Calu3 (cell line): ENCODE results near the gene FNDC3B. TPM values are rescaled to one million over a fixed set of nuclear protein-coding genes. Genes with fewer than 3 reads are reported as not detected.

Experiments
- BruUV-seq: library from RNA; stranded (reverse); fragments of 400-500 nt; replicated peaks from 2 replicates; lab custom pipeline; 2021; lab: Mats Ljungman, UMichigan
- CTCF ChIA-PET: fragments of 300-600 bp; sonication (Branson Sonifier 250); formaldehyde crosslinking; loops from one replicate; lab custom pipeline; 2022; ENCODE audit warnings: antibody characterized with exemption; lab: Charles Lee
- DNase-seq: peaks from one replicate; pipeline ENCODE4 v3.0.0; 2022
- H3K27ac Mint-ChIP-seq: one replicate; pipeline ENCODE4 v1.8.0; 2022; ENCODE audit warnings: mixed read lengths; ENCODE audit not compliant: unreplicated experiment
- H3K27me3 Mint-ChIP-seq: one replicate; pipeline ENCODE4 v1.8.0; 2022; ENCODE audit warnings: mixed read lengths; ENCODE audit not compliant: unreplicated experiment
- H3K36me3 Mint-ChIP-seq: one replicate; pipeline ENCODE4 v1.8.0; 2022; ENCODE audit warnings: mild to moderate bottlenecking, moderate library complexity, mixed read lengths; ENCODE audit not compliant: insufficient read depth, unreplicated experiment
- H3K4me1 Mint-ChIP-seq: one replicate; pipeline ENCODE4 v1.8.0; 2022; ENCODE audit warnings: mild to moderate bottlenecking, low read depth, mixed read lengths; ENCODE audit not compliant: unreplicated experiment
- H3K4me3 Mint-ChIP-seq: one replicate; pipeline ENCODE4 v1.8.0; 2022; ENCODE audit warnings: mild to moderate bottlenecking, low read depth, moderate library complexity, mixed read lengths; ENCODE audit not compliant: unreplicated experiment
- H3K9me3 Mint-ChIP-seq: one replicate; pipeline ENCODE4 v1.8.0; 2022; ENCODE audit warnings: low read depth, mixed read lengths; ENCODE audit not compliant: unreplicated experiment
- intact Hi-C: fragments of 100-400 bp; cut with micrococcal nuclease; formaldehyde crosslinking; loops from one replicate; pipeline ENCODE4 v1.10.0; 2022; ENCODE audit not compliant: unreplicated experiment
- total RNA-seq: library from RNA; stranded (reverse); gene quantifications from 2 replicates; pipeline ENCODE4 v1.2.3, GENCODE V29; 2022
- TF ChIP-seq, protein P1 (sequence below): fragments of 200-600 bp; IDR thresholded peaks from one replicate; pipeline ENCODE4 v1.8.0; 2022; ENCODE audit warnings: antibody characterized with exemption; ENCODE audit not compliant: unreplicated experiment

FNDC3B gene
- total RNA-seq, 1 experiment from 2014 or later: 453 TPM

GRCh38 chr3:172154768-172155664 lies 115.6 kb downstream of the FNDC3B start:
- CTCF ChIA-PET: interaction anchor here (0.6 to 4.0 kb wide), 2 partner anchors 10 to 14 kb away, joined by 3 to 19 read pairs; no protein-coding TSS in a partner anchor
- H3K27me3 Mint-ChIP-seq: no peaks in the 10 kb centered on the region
- intact Hi-C loops: no loop called here
- peak overlapping the region; percentile 56 for H3K4me3 Mint-ChIP-seq
- peak overlapping the region; percentile 99 for H3K27ac Mint-ChIP-seq
- peaks cover 3% of the 10 kb centered on the region for H3K9me3 Mint-ChIP-seq
- H3K4me1 Mint-ChIP-seq: peaks cover 93% of the 10 kb centered on the region
- no peak for DNase-seq
- no TSS peak for BruUV-seq
- TF ChIP-seq, protein P1, sequence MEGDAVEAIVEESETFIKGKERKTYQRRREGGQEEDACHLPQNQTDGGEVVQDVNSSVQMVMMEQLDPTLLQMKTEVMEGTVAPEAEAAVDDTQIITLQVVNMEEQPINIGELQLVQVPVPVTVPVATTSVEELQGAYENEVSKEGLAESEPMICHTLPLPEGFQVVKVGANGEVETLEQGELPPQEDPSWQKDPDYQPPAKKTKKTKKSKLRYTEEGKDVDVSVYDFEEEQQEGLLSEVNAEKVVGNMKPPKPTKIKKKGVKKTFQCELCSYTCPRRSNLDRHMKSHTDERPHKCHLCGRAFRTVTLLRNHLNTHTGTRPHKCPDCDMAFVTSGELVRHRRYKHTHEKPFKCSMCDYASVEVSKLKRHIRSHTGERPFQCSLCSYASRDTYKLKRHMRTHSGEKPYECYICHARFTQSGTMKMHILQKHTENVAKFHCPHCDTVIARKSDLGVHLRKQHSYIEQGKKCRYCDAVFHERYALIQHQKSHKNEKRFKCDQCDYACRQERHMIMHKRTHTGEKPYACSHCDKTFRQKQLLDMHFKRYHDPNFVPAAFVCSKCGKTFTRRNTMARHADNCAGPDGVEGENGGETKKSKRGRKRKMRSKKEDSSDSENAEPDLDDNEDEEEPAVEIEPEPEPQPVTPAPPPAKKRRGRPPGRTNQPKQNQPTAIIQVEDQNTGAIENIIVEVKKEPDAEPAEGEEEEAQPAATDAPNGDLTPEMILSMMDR: no peak
- peaks cover 94% of the 10 kb centered on the region for H3K36me3 Mint-ChIP-seq

DNA sequence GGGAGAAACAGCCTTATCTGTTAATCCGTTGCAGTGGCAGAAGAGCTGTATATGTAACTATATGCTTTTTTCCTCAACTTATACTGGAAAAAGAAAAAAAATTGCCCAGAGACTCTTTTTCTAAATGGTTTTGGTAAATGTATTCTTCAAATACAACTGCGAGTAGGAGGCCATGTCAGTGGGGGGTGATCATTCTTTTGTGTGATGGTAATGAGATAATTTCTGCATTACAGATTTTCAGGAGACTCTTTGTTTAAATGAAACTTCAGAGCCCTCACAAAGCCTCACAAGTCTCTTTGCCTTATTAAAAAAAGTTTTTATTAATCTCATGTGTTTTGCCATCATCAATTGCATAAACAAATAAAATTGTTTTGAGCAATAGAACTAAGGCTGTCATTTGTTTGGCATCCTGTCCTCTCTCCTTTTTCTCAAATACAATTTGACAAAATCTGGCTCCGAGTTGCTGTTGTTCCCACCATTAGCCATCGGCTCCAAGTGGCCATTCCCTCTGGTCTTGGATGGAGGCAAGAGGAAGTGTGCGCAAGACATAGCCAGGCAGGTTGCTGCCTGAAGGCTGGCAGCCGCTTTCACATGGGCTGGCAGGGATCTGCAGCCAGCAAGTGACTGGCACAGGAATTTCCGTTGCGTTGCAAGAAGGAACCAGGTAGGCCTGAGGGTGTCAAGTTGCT lies 116.7 kb downstream of the FNDC3B start:
- BruUV-seq: TSS peak; percentile 65
- Mint-ChIP-seq H3K9me3 (peaks cover 3% of the 10 kb centered on the region), H3K4me3 (peak overlapping the region; percentile 56), H3K27me3 (no peaks in the 10 kb centered on the region), H3K4me1 (peaks cover 100% of the 10 kb centered on the region), H3K27ac (peak overlapping the region; percentile 99), H3K36me3 (peaks cover 93% of the 10 kb centered on the region)
- TF ChIP-seq, protein P1: no peak
- peak; percentile 86 for DNase-seq
- CTCF ChIA-PET: interaction anchor here (1.2 kb wide), 1 partner anchor 15 kb away, joined by 5 read pairs; no protein-coding TSS in a partner anchor
- intact Hi-C loops: no loop called here

DNA sequence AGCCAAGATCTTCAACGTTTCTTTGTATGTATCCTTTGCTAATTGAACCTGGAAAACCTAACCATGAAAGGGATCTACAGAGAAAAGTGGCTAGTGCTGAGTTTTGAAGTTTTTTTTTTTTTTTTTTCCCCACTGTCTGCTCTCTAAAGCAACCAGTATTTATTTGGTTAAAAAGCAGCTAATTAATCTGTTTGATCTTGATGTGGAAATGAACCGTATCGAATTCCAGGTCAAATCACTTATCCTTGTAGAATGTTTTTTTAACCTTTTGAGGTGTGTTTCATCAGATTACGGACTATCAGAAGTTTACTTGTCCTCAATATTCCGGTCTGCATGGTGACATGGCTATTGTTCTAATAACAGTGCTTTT lies 117.2 kb downstream of the FNDC3B start:
- peak overlapping the region; percentile 99 for H3K27ac Mint-ChIP-seq
- peak overlapping the region; percentile 56 for H3K4me3 Mint-ChIP-seq
- CTCF ChIA-PET: interaction anchor here (1.2 kb wide), 2 partner anchors 16 to 176 kb away, joined by 4 to 5 read pairs; no protein-coding TSS in a partner anchor
- H3K36me3 Mint-ChIP-seq: peaks cover 93% of the 10 kb centered on the region
- H3K27me3 Mint-ChIP-seq: no peaks in the 10 kb centered on the region
- H3K9me3 Mint-ChIP-seq: peaks cover 3% of the 10 kb centered on the region
- peaks cover 100% of the 10 kb centered on the region for H3K4me1 Mint-ChIP-seq
- TF ChIP-seq, protein P1: no peak
- intact Hi-C loops: no loop called here
- no TSS peak for BruUV-seq
- no peak for DNase-seq

DNA sequence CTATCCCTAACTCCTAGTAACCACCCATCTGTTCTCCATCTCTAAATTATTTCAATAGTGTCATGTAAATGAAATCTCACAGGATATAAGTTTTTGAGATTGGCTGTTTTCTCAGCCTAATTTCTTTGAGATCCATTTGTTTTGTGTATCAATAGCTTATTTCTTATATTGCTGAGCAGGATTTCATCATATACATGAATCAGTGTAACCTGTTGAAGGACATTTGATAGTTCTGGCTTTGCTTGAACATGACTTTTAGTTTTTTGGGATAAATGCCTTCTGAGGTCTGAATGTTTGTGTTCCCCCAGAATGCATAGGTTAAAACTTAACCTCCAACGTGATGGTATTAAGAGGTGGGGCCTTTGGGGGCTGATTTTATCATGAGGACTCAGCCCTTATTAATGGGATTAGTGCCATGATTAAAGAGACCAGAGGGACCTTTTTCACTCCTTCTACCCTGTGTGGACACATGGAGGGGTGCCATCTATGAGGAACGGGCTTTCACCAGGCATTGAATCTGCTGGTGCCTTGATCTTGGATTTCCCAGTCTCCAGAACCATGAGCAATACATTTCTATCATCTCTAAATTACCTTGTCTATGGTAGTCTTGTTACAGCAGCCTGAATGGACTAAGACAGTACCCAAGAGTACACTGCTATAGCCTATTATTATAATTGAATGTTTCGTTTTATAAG lies 118.3 kb downstream of the FNDC3B start:
- TF ChIP-seq, protein P1: no peak
- CTCF ChIA-PET: interaction anchor here (0.6 to 1.2 kb wide), 3 partner anchors 16 to 175 kb away, joined by 3 to 4 read pairs (median 3); no protein-coding TSS in a partner anchor
- Mint-ChIP-seq H3K27me3 (no peaks in the 10 kb centered on the region), H3K9me3 (peaks cover 3% of the 10 kb centered on the region), H3K4me1 (peaks cover 99% of the 10 kb centered on the region), H3K27ac (peak overlapping the region; percentile 99), H3K36me3 (peaks cover 93% of the 10 kb centered on the region), H3K4me3 (peak overlapping the region; percentile 56)
- DNase-seq: no peak
- intact Hi-C loops: no loop called here
- BruUV-seq: no TSS peak
